Measurements from ENCODE around the gene MYO3B.

The MYO3B gene

GRCh38 chr2:170306293-170306873 is 128.4 kb downstream of the MYO3B start:
- no peak for DNase-seq (ENCODE audit: low read depth)

GRCh38 chr2:170307052-170307451 is 129.1 kb downstream of the MYO3B start:
- no peak for DNase-seq (ENCODE audit: low read depth)

- DNase-seq (ENCODE audit: low read depth): no peak
These were observed 129.8 kb downstream of the MYO3B start for GRCh38 chr2:170307555-170308351.

- DNase-seq (ENCODE audit: low read depth): no peak
These were observed 133.0 kb downstream of the MYO3B start for GRCh38 chr2:170310876-170311502.

- no peak for DNase-seq (ENCODE audit: low read depth)
These were observed 135.5 kb downstream of the MYO3B start for GRCh38 chr2:170313347-170313991.

GRCh38 chr2:170313992-170314348 is 136.0 kb downstream of the MYO3B start:
- no peak for DNase-seq (ENCODE audit: low read depth)

- no peak for DNase-seq (ENCODE audit: low read depth)
These were observed 136.9 kb downstream of the MYO3B start for GRCh38 chr2:170314744-170315447.

- no peak for DNase-seq (ENCODE audit: low read depth)
These were observed 143.0 kb downstream of the MYO3B start for GRCh38 chr2:170320948-170321347.

GRCh38 chr2:170321526-170321925 is 143.6 kb downstream of the MYO3B start:
- DNase-seq (ENCODE audit: low read depth): no peak

- no peak for DNase-seq (ENCODE audit: low read depth)
These were observed 144.3 kb downstream of the MYO3B start for GRCh38 chr2:170322140-170322766.

GRCh38 chr2:170323743-170324142 is 145.8 kb downstream of the MYO3B start:
- DNase-seq (ENCODE audit: low read depth): no peak

GRCh38 chr2:170324640-170325046 is 146.7 kb downstream of the MYO3B start:
- DNase-seq (ENCODE audit: low read depth): no peak

GRCh38 chr2:170330881-170331280 is 152.9 kb downstream of the MYO3B start:
- DNase-seq (ENCODE audit: low read depth): no peak

GRCh38 chr2:170332676-170333402 is 154.9 kb downstream of the MYO3B start:
- DNase-seq (ENCODE audit: low read depth): no peak

- DNase-seq (ENCODE audit: low read depth): no peak
These were observed 157.4 kb downstream of the MYO3B start for GRCh38 chr2:170335351-170335750.

GRCh38 chr2:170336408-170336807 is 158.5 kb downstream of the MYO3B start:
- DNase-seq (ENCODE audit: low read depth): no peak

GRCh38 chr2:170336916-170337315 is 159.0 kb downstream of the MYO3B start:
- no peak for DNase-seq (ENCODE audit: low read depth)

- no peak for DNase-seq (ENCODE audit: low read depth)
These were observed 161.4 kb downstream of the MYO3B start for GRCh38 chr2:170339322-170339721.

- DNase-seq (ENCODE audit: low read depth): no peak
These were observed 162.1 kb downstream of the MYO3B start for GRCh38 chr2:170339750-170340692.

- no peak for DNase-seq (ENCODE audit: low read depth)
These were observed 162.7 kb downstream of the MYO3B start for GRCh38 chr2:170340693-170341068.

All from stimulated activated CD8-positive, alpha-beta memory T cell treated with anti-CD3 and anti-CD28 coated beads, Interleukin-15, amount 100 ng/mL, for 24 hours (primary cell).